Measurements from ENCODE around the gene TMEM109.

DNA sequence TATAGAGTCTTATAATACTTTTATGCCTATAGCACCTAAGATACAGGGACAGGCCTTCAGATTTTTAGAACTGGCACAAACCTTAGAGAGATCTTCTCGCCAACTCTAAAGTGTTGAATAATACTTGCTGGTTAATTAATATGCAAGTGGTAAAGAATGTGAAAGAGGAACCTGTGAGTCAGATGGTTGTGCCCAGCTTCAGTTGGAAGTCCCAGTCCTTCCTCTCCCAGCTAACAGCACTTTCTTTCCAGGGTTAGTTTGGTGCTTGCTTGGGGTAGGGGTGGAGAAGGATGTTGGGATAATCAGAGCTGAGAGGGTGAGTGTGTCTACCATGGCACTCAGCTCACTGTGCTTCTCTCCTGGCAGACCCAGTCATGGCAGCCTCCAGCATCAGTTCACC lies 5.4 kb downstream of the TMEM109 start:
- no peak for TF ChIP-seq EZH2 (IDR thresholded peaks at IDR 0.05; ENCODE audit: insufficient read depth, poor library complexity, severe bottlenecking)
- TF ChIP-seq EZH2phosphoT487 (IDR thresholded peaks at IDR 0.05; ENCODE audit: insufficient read depth, low read depth), result no peak

Measured in GM23248 (cell line).